B cell (primary cell): ENCODE data around the gene ASTN2.

Experiments used
- CTCF ChIP-seq: fragments of 200-600 bp; IDR thresholded peaks from one replicate; pipeline ENCODE4 v1.8.0; 2022; ENCODE audit warnings: antibody characterized with exemption, mild to moderate bottlenecking
- EZH2 ChIP-seq: IDR thresholded peaks from 2 replicates; pipeline ENCODE4 v1.6.1; 2012; ENCODE audit warnings: borderline replicate concordance, low read depth, mild to moderate bottlenecking, moderate library complexity, low read length; ENCODE audit not compliant: insufficient read depth, poor library complexity, severe bottlenecking

GRCh38 chr9:116391306-116391900, 1023.5 kb downstream of the ASTN2 start:
- no peak for TF ChIP-seq CTCF
- TF ChIP-seq EZH2 = no peak
